Nucleus accumbens (tissue), 56 donors: Measurements from ENCODE around the gene ZNF441.
"Not testable (repeated sequence)": the region's sequence is repeated elsewhere in the genome, so short reads cannot be mapped to it uniquely, and the experiment has no call there.

Experiments
- DNase-seq, 56 donors: peaks; one replicate each; lab custom pipeline; 2025; lab: John Stamatoyannopoulos, UW

ZNF441 gene

GRCh38 chr19:11776669-11777068 is 9.9 kb downstream of the ZNF441 start:
- DNase-seq, result not testable (repeated sequence)

GRCh38 chr19:11780431-11781020 is 13.7 kb downstream of the ZNF441 start:
- no peak for DNase-seq

GRCh38 chr19:11781295-11782057 is 14.7 kb downstream of the ZNF441 start:
- no peak for DNase-seq

GRCh38 chr19:11783767-11784166 is 17.0 kb downstream of the ZNF441 start:
- DNase-seq, result no peak

- DNase-seq, result peak in 9 of 56 donors; percentile 0 to 38 (median 17)
These were observed 17.6 kb downstream of the ZNF441 start for GRCh38 chr19:11784356-11784755.

- DNase-seq, result no peak
These were observed 20.7 kb downstream of the ZNF441 start for GRCh38 chr19:11787536-11787935.

- DNase-seq, result no peak
These were observed 26.1 kb downstream of the ZNF441 start for GRCh38 chr19:11792942-11793341.

GRCh38 chr19:11797491-11797890 is 30.7 kb downstream of the ZNF441 start:
- DNase-seq, result peak in 53 of 56 donors; percentile 10 to 89 (median 68)

- peak in 55 of 56 donors; percentile 57 to 97 (median 88) for DNase-seq
These were observed 31.9 kb downstream of the ZNF441 start, which contains the start of gene ZNF491 for GRCh38 chr19:11798391-11799330. ZNF491 (plus strand) TSS chr19:11798523; CDS start chr19:11805954, 7,431 bp downstream.

- DNase-seq, result no peak
These were observed 39.7 kb downstream of the ZNF441 start for GRCh38 chr19:11806354-11807098.

GRCh38 chr19:11807099-11807380 is 40.2 kb downstream of the ZNF441 start:
- no peak for DNase-seq

GRCh38 chr19:11813703-11814028 is 46.9 kb downstream of the ZNF441 start:
- peak in 3 of 56 donors; percentile 33 to 47 (median 36) for DNase-seq

- DNase-seq, result peak; percentile 53 to 98 (median 94)
These were observed 47.4 kb downstream of the ZNF441 start, which contains the start of gene ZNF440 for GRCh38 chr19:11814029-11814699. ZNF440 (plus strand) TSS chr19:11814273; CDS start chr19:11814448, 175 bp downstream.

GRCh38 chr19:11814700-11815035 is 47.9 kb downstream of the ZNF441 start:
- peak in 4 of 56 donors; percentile 0 to 38 (median 31) for DNase-seq

- DNase-seq, result peak in 10 of 56 donors; percentile 1 to 64 (median 8)
These were observed 54.8 kb downstream of the ZNF441 start for GRCh38 chr19:11821474-11822109.

- not testable (repeated sequence) for DNase-seq
These were observed 62.4 kb downstream of the ZNF441 start for GRCh38 chr19:11828957-11829876.

- DNase-seq, result no peak
These were observed 65.6 kb downstream of the ZNF441 start for GRCh38 chr19:11832253-11832912.

GRCh38 chr19:11833541-11833940 is 66.7 kb downstream of the ZNF441 start:
- DNase-seq, result no peak
